ENCODE measurements around the gene GKAP1.
"Not testable (repeated sequence)": the region's sequence is repeated elsewhere in the genome, so short reads cannot be mapped to it uniquely, and the experiment has no call there.

DNA sequence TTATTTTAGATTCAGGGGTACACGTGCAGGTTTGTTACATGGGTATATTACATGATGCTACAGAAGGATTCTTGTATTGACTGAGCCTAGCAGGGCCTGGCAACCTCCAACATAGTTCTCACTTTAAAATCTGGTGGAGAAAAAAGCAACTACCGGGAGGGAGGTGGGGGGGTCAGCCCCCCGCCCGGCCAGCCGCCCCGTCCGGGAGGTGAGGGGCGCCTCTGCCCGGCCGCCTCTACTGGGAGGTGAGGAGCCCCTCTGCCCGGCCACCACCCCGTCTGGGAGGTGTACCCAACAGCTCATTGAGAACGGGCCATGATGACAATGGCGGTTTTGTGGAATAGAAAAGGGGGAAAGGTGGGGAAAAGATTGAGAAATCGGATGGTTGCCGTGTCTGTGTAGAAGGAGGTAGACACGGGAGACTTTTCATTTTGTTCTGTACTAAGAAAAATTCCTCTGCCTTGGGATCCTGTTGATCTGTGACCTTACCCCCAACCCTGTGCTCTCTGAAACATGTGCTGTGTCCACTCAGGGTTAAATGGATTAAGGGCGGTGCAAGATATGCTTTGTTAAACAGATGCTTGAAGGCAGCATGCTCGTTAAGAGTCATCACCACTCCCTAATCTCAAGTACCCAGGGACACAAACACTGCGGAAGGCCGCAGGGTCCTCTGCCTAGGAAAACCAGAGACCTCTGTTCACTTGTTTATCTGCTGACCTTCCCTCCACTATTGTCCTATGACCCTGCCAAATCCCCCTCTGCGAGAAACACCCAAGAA, 88.8 kb downstream of the GKAP1 start:
- TF ChIP-seq, protein P1, sequence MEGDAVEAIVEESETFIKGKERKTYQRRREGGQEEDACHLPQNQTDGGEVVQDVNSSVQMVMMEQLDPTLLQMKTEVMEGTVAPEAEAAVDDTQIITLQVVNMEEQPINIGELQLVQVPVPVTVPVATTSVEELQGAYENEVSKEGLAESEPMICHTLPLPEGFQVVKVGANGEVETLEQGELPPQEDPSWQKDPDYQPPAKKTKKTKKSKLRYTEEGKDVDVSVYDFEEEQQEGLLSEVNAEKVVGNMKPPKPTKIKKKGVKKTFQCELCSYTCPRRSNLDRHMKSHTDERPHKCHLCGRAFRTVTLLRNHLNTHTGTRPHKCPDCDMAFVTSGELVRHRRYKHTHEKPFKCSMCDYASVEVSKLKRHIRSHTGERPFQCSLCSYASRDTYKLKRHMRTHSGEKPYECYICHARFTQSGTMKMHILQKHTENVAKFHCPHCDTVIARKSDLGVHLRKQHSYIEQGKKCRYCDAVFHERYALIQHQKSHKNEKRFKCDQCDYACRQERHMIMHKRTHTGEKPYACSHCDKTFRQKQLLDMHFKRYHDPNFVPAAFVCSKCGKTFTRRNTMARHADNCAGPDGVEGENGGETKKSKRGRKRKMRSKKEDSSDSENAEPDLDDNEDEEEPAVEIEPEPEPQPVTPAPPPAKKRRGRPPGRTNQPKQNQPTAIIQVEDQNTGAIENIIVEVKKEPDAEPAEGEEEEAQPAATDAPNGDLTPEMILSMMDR (IDR thresholded peaks at IDR 0.05; ENCODE audit: borderline replicate concordance, extremely low read depth, low read length, poor library complexity, severe bottlenecking) = not testable (repeated sequence)
- TF ChIP-seq EZH2 (IDR thresholded peaks at IDR 0.05; ENCODE audit: borderline replicate concordance, low read depth, low read length, severe bottlenecking) = not testable (repeated sequence)
